BJ (cell line): ENCODE data around the gene KAT14. TPM values are rescaled to one million over a fixed set of nuclear protein-coding genes. Genes with fewer than 3 reads are reported as not detected.
"Not testable (repeated sequence)": the region's sequence is repeated elsewhere in the genome, so short reads cannot be mapped to it uniquely, and the experiment has no call there.

Source experiments
- CTCF ChIA-PET: fragments of 350-600 bp; formaldehyde crosslinking; extraction: SDS; loops from one replicate; lab custom pipeline; 2021; ENCODE audit warnings: antibody characterized with exemption, inconsistent platforms; lab: Yijun Ruan, JAX
- POLR2A ChIA-PET: fragments of 300-600 bp; sonication (Branson Sonifier 250); formaldehyde crosslinking; extraction: SDS; loops from one replicate; lab custom pipeline; 2021; ENCODE audit warnings: antibody characterized with exemption; lab: Charles Lee
- DNase-seq: peaks from one replicate; pipeline ENCODE4 v3.0.0-alpha.2; 2011; ENCODE audit warnings: low read depth
- H3K27me3 ChIP-seq: 2 replicates; pipeline ENCODE4 v1.6.0; 2011; ENCODE audit warnings: low read length; ENCODE audit not compliant: control insufficient read depth, insufficient read depth
- H3K36me3 ChIP-seq: 2 replicates; pipeline ENCODE4 v1.5.1; 2011; ENCODE audit warnings: low read length; ENCODE audit not compliant: control insufficient read depth, insufficient read depth
- H3K4me3 ChIP-seq: 2 replicates; pipeline ENCODE4 v1.5.1; 2011; ENCODE audit warnings: low read depth, mild to moderate bottlenecking, control low read depth, low read length
- CTCF ChIP-seq: IDR thresholded peaks from 2 replicates; pipeline ENCODE4 v1.5.1; 2011; ENCODE audit warnings: low read depth, mild to moderate bottlenecking, control low read depth, inconsistent platforms, low read length, moderate library complexity; ENCODE audit not compliant: insufficient read depth
- polyA plus RNA-seq: library from polyadenylated mRNA; depleted of rRNA; stranded (reverse); fragments of >200 nt; gene quantifications from 2 replicates; pipeline ENCODE4 v1.2.3, GENCODE V29; 2011

Gene KAT14
- polyA plus RNA-seq, 1 experiment: 9.8 TPM

- ChIA-PET POLR2A (no interaction called here), CTCF (interaction anchor here (1.0 kb wide), 1 partner anchor 17 kb away, joined by 3 read pairs; no protein-coding TSS in a partner anchor)
- Histone ChIP-seq H3K36me3 (no peaks in the 10 kb centered on the region), H3K4me3 (no peak overlapping the region), H3K27me3 (no peaks in the 10 kb centered on the region; the same call in 1 of the 2 replicates)
- no peak for TF ChIP-seq CTCF
- no peak for DNase-seq
Observed at GRCh38 chr20:18197382-18198070, 59.9 kb downstream of the KAT14 start.

GRCh38 chr20:18202966-18203365 lies 65.3 kb downstream of the KAT14 start:
- no peak for DNase-seq
- no peaks in the 10 kb centered on the region for H3K27me3 ChIP-seq
- no peaks in the 10 kb centered on the region for H3K36me3 ChIP-seq
- CTCF ChIA-PET: interaction anchor here (1.2 kb wide), 1 partner anchor 22 kb away, joined by 4 read pairs; no protein-coding TSS in a partner anchor
- TF ChIP-seq CTCF: no peak
- POLR2A ChIA-PET: no interaction called here
- no peak overlapping the region for H3K4me3 ChIP-seq

- POLR2A ChIA-PET, CTCF ChIA-PET, DNase-seq, H3K4me3 ChIP-seq, H3K36me3 ChIP-seq, H3K27me3 ChIP-seq: not testable (repeated sequence)
Observed at GRCh38 chr20:18203700-18204099, 66.0 kb downstream of the KAT14 start.

GRCh38 chr20:18213002-18213401 lies 75.3 kb downstream of the KAT14 start:
- no peak for DNase-seq
- ChIA-PET CTCF (no interaction called here), POLR2A (no interaction called here)
- no peak for TF ChIP-seq CTCF
- Histone ChIP-seq H3K27me3 (no peaks in the 10 kb centered on the region), H3K36me3 (no peaks in the 10 kb centered on the region), H3K4me3 (no peak overlapping the region)

- POLR2A ChIA-PET: no interaction called here
- no peaks in the 10 kb centered on the region for H3K27me3 ChIP-seq
- H3K4me3 ChIP-seq: no peak overlapping the region
- TF ChIP-seq CTCF: no peak
- no peaks in the 10 kb centered on the region for H3K36me3 ChIP-seq
- CTCF ChIA-PET: no interaction called here
- no peak for DNase-seq
Observed at GRCh38 chr20:18215566-18215965, 77.9 kb downstream of the KAT14 start.

GRCh38 chr20:18218280-18218679 lies 80.6 kb downstream of the KAT14 start:
- no peak for DNase-seq
- H3K4me3 ChIP-seq: no peak overlapping the region
- ChIA-PET CTCF (interaction anchor here (0.6 kb wide), 1 partner anchor 1046 kb away, joined by 3 read pairs; no protein-coding TSS in a partner anchor), POLR2A (no interaction called here)
- no peaks in the 10 kb centered on the region for H3K36me3 ChIP-seq
- no peaks in the 10 kb centered on the region for H3K27me3 ChIP-seq
- no peak for TF ChIP-seq CTCF
